Calu3 (cell line): ENCODE results near the gene IVD. TPM values are rescaled to one million over a fixed set of nuclear protein-coding genes. Genes with fewer than 3 reads are reported as not detected.

Experiments used
- BruUV-seq: library from RNA; stranded (reverse); fragments of 400-500 nt; replicated peaks from 2 replicates; lab custom pipeline; 2021; lab: Mats Ljungman, UMichigan
- CTCF ChIA-PET: fragments of 300-600 bp; sonication (Branson Sonifier 250); formaldehyde crosslinking; loops from one replicate; lab custom pipeline; 2022; ENCODE audit warnings: antibody characterized with exemption; lab: Charles Lee
- DNase-seq: peaks from one replicate; pipeline ENCODE4 v3.0.0; 2022
- H3K27ac Mint-ChIP-seq: one replicate; pipeline ENCODE4 v1.8.0; 2022; ENCODE audit warnings: mixed read lengths; ENCODE audit not compliant: unreplicated experiment
- H3K27me3 Mint-ChIP-seq: one replicate; pipeline ENCODE4 v1.8.0; 2022; ENCODE audit warnings: mixed read lengths; ENCODE audit not compliant: unreplicated experiment
- H3K36me3 Mint-ChIP-seq: one replicate; pipeline ENCODE4 v1.8.0; 2022; ENCODE audit warnings: mild to moderate bottlenecking, moderate library complexity, mixed read lengths; ENCODE audit not compliant: insufficient read depth, unreplicated experiment
- H3K4me1 Mint-ChIP-seq: one replicate; pipeline ENCODE4 v1.8.0; 2022; ENCODE audit warnings: mild to moderate bottlenecking, low read depth, mixed read lengths; ENCODE audit not compliant: unreplicated experiment
- H3K4me3 Mint-ChIP-seq: one replicate; pipeline ENCODE4 v1.8.0; 2022; ENCODE audit warnings: mild to moderate bottlenecking, low read depth, moderate library complexity, mixed read lengths; ENCODE audit not compliant: unreplicated experiment
- H3K9me3 Mint-ChIP-seq: one replicate; pipeline ENCODE4 v1.8.0; 2022; ENCODE audit warnings: low read depth, mixed read lengths; ENCODE audit not compliant: unreplicated experiment
- CTCF ChIP-seq: fragments of 200-600 bp; IDR thresholded peaks from one replicate; pipeline ENCODE4 v1.8.0; 2022; ENCODE audit warnings: antibody characterized with exemption; ENCODE audit not compliant: unreplicated experiment
- intact Hi-C: fragments of 100-400 bp; cut with micrococcal nuclease; formaldehyde crosslinking; loops from one replicate; pipeline ENCODE4 v1.10.0; 2022; ENCODE audit not compliant: unreplicated experiment
- total RNA-seq: library from RNA; stranded (reverse); gene quantifications from 2 replicates; pipeline ENCODE4 v1.2.3, GENCODE V29; 2022

Gene IVD
- total RNA-seq, 1 experiment from 2014 or later, result 46.6 TPM

DNA sequence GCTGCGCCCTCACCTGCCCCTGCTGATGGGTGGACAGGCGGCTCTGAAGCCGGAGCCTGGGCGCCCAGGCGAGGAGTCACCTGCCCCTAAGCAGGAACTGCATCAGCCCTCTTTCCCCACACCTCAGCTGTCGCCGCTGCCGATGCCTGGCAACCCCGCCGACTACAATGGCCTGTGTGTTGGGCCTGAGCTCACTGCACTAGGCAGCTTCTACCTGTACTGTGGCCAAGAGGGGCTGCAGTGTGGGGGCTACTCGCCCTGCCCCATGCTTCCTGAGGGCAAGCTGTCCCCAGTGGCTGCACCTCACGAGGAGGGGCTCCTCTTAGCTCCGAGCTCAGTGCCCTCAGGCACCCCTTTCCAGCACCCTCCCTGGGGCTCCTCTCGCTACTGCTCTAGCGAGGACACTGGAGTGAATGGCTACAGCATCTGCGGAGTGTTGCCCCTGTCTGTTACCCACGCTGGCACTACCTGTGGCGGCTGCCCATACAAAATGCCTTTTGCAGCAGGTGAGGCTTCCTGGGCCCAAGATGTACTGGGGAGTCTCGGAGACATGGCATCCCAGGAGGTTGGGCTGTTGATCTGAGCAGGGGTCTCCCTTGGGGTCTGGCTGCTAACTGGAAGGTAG is 53.9 kb downstream of the IVD start:
- no peak overlapping the region for H3K4me3 Mint-ChIP-seq
- no TSS peak for BruUV-seq
- H3K4me1 Mint-ChIP-seq, result no peaks in the 10 kb centered on the region
- H3K36me3 Mint-ChIP-seq, result peaks cover 5% of the 10 kb centered on the region
- no peaks in the 10 kb centered on the region for H3K27me3 Mint-ChIP-seq
- no peak for TF ChIP-seq CTCF
- H3K27ac Mint-ChIP-seq, result no peak overlapping the region
- no peaks in the 10 kb centered on the region for H3K9me3 Mint-ChIP-seq
- CTCF ChIA-PET, result no interaction called here
- no peak for DNase-seq
- intact Hi-C loops, result no loop called here

DNA sequence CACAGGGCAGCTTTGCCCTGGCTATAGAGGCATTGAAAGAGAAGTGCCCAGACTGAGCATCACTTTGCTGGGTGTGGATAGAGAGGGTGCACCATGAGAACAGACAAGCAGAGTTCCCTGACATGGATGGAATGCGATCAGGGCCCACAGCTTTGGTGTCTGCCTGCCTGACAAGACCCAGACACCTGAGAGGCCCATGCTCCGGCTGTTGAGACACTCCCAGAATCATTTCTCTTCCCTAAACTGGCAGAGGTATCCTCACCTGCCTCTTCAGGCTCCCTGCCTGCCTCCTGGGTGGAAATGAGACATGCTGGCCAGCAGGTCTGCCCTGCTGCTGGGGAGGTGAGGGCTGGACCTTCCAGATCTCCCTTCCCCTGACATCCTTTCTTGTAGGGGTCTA is 54.8 kb downstream of the IVD start:
- Mint-ChIP-seq H3K4me1 (no peaks in the 10 kb centered on the region), H3K27me3 (no peaks in the 10 kb centered on the region), H3K27ac (no peak overlapping the region), H3K36me3 (peaks cover 5% of the 10 kb centered on the region), H3K9me3 (no peaks in the 10 kb centered on the region), H3K4me3 (no peak overlapping the region)
- intact Hi-C loops, result no loop called here
- no peak for TF ChIP-seq CTCF
- no TSS peak for BruUV-seq
- CTCF ChIA-PET, result no interaction called here
- DNase-seq, result no peak

GRCh38 chr15:40461958-40462357 is 56.4 kb downstream of the IVD start:
- no TSS peak for BruUV-seq
- H3K27ac Mint-ChIP-seq, result no peak overlapping the region
- no peaks in the 10 kb centered on the region for H3K9me3 Mint-ChIP-seq
- H3K36me3 Mint-ChIP-seq, result peaks cover 5% of the 10 kb centered on the region
- H3K27me3 Mint-ChIP-seq, result no peaks in the 10 kb centered on the region
- no peaks in the 10 kb centered on the region for H3K4me1 Mint-ChIP-seq
- no peak overlapping the region for H3K4me3 Mint-ChIP-seq
- no peak for DNase-seq
- CTCF ChIA-PET, result no interaction called here
- intact Hi-C loops, result no loop called here
- no peak for TF ChIP-seq CTCF

DNA sequence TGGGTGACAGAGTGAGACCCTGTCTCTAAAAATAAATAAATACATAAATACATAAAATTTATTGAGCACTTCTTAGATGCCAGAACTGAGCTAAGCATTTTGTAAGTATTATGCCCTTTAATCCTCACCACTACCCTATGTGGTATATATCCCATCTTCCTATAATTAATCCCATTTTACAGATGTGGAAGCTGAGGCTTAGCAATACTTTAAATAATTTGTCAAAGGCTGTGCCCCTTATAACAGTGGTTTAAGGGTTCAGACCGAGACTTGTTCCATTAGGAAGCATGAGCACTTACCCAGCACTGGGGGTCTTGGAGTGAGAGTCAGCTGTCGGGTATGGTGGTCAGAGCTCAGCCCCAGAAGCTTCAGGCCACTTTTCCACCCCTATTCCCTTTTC is 57.7 kb downstream of the IVD start:
- Mint-ChIP-seq H3K4me3 (no peak overlapping the region), H3K27ac (no peak overlapping the region), H3K9me3 (no peaks in the 10 kb centered on the region), H3K4me1 (no peaks in the 10 kb centered on the region), H3K36me3 (peaks cover 5% of the 10 kb centered on the region), H3K27me3 (no peaks in the 10 kb centered on the region)
- no peak for DNase-seq
- no peak for TF ChIP-seq CTCF
- BruUV-seq, result no TSS peak
- intact Hi-C loops, result no loop called here
- CTCF ChIA-PET, result no interaction called here
